ENCODE results near the gene SUMO3. TPM values are rescaled to one million over a fixed set of nuclear protein-coding genes. Genes with fewer than 3 reads are reported as not detected.

The SUMO3 gene
- total RNA-seq, 2 experiments from 2014 or later = 60.3 to 85.5 TPM

DNA sequence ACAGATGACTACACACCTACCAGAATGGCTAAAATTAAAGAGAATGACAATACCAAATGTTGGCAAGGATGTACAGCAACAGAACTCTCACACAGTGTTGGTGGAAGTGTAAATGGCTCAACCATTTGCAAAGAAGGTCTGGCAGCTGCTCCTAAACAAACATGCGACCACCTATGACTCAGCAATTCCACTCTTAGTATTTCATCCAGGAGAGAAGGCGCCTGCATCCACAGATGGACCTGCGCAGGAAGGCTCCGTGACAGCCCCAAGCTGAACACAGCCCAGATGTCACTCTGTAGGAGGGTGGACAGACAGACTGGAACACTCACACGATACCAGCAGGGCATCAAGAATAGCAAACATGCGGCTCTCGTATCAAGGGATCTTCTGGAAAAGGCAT lies 48.9 kb upstream of the SUMO3 start:
- no peaks in the 10 kb centered on the region for H3K9me3 ChIP-seq (ENCODE audit: low read length)
- no TSS peak for BruUV-seq (replicated peaks)
- peaks cover 26% of the 10 kb centered on the region; the same call in 1 of the 2 replicates for H3K79me2 ChIP-seq (ENCODE audit: insufficient read depth, low read depth, low read length)
- peaks cover 4% of the 10 kb centered on the region; the same call in 1 of the 2 replicates for H4K20me1 ChIP-seq (ENCODE audit: insufficient read depth, low read length)
- H3K4me1 ChIP-seq (ENCODE audit: insufficient read depth, low read length, poor library complexity, severe bottlenecking) = peaks cover 15% of the 10 kb centered on the region
- H3K9me2 ChIP-seq (ENCODE audit: insufficient read depth, low read length) = no peaks in the 10 kb centered on the region
- H3K4me2 ChIP-seq (ENCODE audit: low read length) = no peak overlapping the region
- intact Hi-C loops (cut with micrococcal nuclease; ENCODE audit: unreplicated experiment) = no loop called here
- DNase-seq (ENCODE audit: low spot score) = no peak
- H3K27ac ChIP-seq (ENCODE audit: low read depth, low read length, poor library complexity, severe bottlenecking) = no peak overlapping the region
- ChIA-PET POLR2A (interaction anchor here (0.6 kb wide), 1 partner anchor 18 kb away, joined by 3 read pairs; no protein-coding TSS in a partner anchor), CTCF (ENCODE audit: unreplicated experiment) (no interaction called here)
- TF ChIP-seq, protein P1, sequence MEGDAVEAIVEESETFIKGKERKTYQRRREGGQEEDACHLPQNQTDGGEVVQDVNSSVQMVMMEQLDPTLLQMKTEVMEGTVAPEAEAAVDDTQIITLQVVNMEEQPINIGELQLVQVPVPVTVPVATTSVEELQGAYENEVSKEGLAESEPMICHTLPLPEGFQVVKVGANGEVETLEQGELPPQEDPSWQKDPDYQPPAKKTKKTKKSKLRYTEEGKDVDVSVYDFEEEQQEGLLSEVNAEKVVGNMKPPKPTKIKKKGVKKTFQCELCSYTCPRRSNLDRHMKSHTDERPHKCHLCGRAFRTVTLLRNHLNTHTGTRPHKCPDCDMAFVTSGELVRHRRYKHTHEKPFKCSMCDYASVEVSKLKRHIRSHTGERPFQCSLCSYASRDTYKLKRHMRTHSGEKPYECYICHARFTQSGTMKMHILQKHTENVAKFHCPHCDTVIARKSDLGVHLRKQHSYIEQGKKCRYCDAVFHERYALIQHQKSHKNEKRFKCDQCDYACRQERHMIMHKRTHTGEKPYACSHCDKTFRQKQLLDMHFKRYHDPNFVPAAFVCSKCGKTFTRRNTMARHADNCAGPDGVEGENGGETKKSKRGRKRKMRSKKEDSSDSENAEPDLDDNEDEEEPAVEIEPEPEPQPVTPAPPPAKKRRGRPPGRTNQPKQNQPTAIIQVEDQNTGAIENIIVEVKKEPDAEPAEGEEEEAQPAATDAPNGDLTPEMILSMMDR (conservative IDR thresholded peaks at IDR 0.05; ENCODE audit: low read length) = no peak
- TF ChIP-seq EZH2phosphoT487 (IDR thresholded peaks at IDR 0.05; ENCODE audit: borderline replicate concordance, low read depth, low read length) = no peak
- peaks cover 11% of the 10 kb centered on the region; the same call in 1 of the 2 replicates for H3K36me3 ChIP-seq (ENCODE audit: insufficient read depth, low read length)
- H3K4me3 ChIP-seq (ENCODE audit: low read depth, low read length, poor library complexity, severe bottlenecking) = no peak overlapping the region
- H2AFZ ChIP-seq (ENCODE audit: low read length) = no peak overlapping the region

DNA sequence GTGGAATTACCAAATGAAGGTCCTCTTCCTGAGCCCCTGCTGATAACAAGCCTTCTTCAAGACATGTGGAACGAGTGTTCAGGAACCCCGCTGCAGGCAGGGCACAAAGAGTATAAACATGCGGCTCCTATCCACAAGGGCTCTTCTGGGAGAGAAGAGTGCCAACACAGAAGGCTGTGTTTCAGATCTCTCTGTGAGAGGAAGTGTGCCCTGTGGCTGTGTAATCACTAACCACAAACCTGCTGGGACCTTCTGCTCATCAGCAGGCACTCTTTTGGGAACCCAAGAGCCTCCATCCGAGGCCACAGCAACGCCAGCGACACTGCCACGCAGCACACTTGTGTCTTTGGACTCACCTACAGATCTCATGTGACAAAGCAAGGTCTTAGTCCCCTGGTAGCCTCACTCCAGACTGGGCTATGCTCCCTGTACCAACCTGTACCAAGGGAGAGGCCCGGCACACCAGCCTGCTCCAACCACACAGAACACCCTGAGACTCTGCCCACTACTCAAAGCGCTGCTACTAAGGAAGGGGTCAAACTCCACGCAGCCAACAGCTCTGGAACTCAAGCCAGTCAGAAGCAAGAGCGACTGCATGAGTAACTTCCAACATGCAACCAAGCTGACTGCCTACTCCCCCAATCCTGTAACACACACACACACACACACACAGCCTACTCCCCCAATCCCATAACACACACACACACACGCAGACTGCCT lies 47.9 kb upstream of the SUMO3 start:
- peaks cover 20% of the 10 kb centered on the region; the same call in 1 of the 2 replicates for H3K79me2 ChIP-seq (ENCODE audit: insufficient read depth, low read depth, low read length)
- peaks cover 13% of the 10 kb centered on the region for H3K4me1 ChIP-seq (ENCODE audit: insufficient read depth, low read length, poor library complexity, severe bottlenecking)
- H4K20me1 ChIP-seq (ENCODE audit: insufficient read depth, low read length) = no peaks in the 10 kb centered on the region; the same call in 1 of the 2 replicates
- no peak for DNase-seq (ENCODE audit: low spot score)
- peaks cover 11% of the 10 kb centered on the region; the same call in 1 of the 2 replicates for H3K36me3 ChIP-seq (ENCODE audit: insufficient read depth, low read length)
- no peaks in the 10 kb centered on the region for H3K9me3 ChIP-seq (ENCODE audit: low read length)
- H3K4me3 ChIP-seq (ENCODE audit: low read depth, low read length, poor library complexity, severe bottlenecking) = no peak overlapping the region
- ChIA-PET POLR2A (no interaction called here), CTCF (ENCODE audit: unreplicated experiment) (no interaction called here)
- no TSS peak for BruUV-seq (replicated peaks)
- no peak overlapping the region for H2AFZ ChIP-seq (ENCODE audit: low read length)
- H3K27ac ChIP-seq (ENCODE audit: low read depth, low read length, poor library complexity, severe bottlenecking) = no peak overlapping the region
- intact Hi-C loops (cut with micrococcal nuclease; ENCODE audit: unreplicated experiment) = no loop called here
- no peak for TF ChIP-seq EZH2phosphoT487 (IDR thresholded peaks at IDR 0.05; ENCODE audit: borderline replicate concordance, low read depth, low read length)
- TF ChIP-seq, protein P1 (conservative IDR thresholded peaks at IDR 0.05; ENCODE audit: low read length) = no peak
- no peaks in the 10 kb centered on the region for H3K9me2 ChIP-seq (ENCODE audit: insufficient read depth, low read length)
- H3K4me2 ChIP-seq (ENCODE audit: low read length) = no peak overlapping the region
